ENCODE measurements around the gene PPP4R4.
"Not testable (repeated sequence)": the region's sequence is repeated elsewhere in the genome, so short reads cannot be mapped to it uniquely, and the experiment has no call there.

The PPP4R4 gene

DNA sequence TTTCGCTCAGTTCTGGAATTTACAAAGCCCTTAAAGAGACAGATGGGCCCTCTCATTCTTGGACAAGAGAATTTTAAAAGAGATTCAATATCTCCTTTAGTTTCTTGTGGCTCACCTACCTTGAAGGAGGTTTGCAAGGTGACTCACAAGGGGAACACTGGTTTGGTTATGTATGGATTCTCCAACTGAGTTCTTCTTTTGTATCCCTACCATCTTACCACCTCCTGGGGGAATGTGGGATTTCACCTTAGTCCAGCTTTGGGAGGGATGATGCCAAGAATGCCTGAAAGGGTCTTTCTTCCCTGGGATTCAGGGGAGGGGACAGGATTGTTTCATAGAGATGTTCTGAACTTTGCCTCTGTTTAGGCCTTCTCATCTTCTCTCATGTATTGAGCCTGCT, 3.7 kb downstream of the PPP4R4 start:
- DNase-seq (ENCODE audit: low read depth): peak; percentile 26

DNA sequence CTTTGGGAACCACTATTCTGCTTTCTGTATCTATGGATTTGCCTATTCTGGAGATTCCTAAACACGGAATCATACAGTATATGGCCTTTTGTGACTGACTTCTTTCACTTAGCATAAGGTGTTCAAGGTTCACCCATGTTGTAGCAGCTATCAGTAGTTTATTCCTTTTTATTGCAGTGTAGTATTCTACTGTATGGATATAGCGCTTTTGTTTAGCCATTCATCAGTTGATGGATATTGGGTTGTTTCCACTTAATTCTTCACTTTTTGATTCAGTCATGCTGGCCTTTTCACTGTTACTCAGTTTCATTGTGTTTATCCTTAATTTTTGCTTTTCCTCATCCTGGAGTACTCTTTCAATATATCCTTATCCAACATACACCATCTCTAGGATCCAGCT, 5.1 kb downstream of the PPP4R4 start:
- no peak for DNase-seq (ENCODE audit: low read depth)

DNA sequence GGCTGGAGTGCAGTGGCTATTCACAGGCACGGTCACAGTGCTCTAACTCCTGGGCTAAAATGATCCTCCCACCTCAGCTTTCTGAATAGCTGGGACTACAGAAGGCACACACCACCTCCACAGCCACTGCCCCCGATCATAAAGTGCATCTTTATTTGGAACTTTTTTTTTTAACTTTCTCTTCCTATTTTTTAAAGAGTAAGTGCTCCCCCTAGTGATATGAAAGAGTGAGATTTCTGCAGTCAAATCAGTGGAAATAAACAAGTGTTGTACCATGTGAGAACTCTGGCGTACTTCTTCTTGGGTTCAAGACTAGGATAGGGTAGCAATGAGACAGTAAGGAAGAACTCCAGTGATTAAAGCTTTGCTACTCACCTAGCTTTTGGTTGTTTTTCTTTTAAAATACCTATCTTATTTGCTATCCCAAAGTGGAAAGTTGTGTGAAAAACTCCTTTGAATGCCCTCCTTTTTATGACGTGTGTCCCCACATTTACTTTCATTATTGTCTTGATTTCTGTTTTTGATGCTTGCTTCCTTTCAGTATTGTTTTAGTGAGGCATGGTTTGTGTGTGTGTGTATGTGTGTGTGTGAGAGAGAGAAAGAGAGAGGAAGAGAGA, 6.6 kb downstream of the PPP4R4 start:
- DNase-seq (ENCODE audit: low read depth): peak; percentile 82

DNA sequence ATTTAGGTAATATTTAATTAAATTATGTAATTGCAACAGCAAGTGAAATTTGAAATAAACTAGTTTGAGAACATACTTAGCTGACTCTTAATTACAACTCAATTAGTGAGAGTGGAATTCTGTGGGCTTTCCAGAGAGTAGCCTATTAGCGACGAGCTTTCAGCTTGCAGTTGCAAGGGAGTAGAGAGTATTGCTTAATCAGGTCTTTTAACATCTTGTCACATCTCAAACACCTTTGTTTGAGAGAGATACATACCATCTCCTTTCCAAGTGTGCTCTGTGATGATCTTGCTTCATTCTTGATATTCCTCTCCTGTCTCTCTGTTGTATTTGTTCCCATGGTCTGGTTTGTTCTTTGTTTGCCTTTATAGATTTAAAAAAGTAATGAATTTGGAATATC, 7.7 kb downstream of the PPP4R4 start:
- no peak for DNase-seq (ENCODE audit: low read depth)

- DNase-seq (ENCODE audit: low read depth): no peak
Observed at GRCh38 chr14:94192536-94192935, 18.4 kb downstream of the PPP4R4 start.

- no peak for DNase-seq (ENCODE audit: low read depth)
Observed at GRCh38 chr14:94193776-94194175, 19.7 kb downstream of the PPP4R4 start.

DNA sequence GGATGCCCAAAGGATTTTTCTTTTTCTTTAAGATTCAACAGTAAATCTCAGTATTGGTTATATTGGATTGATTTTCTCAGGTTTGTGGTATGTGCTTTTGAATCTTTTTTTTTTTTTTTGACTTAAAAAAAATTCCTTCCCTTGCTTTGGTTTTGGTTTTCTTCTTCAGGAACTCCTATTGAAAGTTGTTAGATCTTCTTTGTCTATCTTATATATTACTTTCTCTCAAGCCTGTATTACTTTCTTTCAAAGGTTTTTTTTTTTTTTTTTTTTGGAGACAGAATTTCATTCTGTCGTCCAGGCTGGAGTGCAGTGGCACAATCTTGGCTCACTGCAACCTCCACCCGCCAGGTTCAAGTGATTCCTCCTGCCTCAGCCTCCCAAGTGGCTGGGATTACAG, 21.9 kb downstream of the PPP4R4 start:
- DNase-seq (ENCODE audit: low read depth): no peak

DNA sequence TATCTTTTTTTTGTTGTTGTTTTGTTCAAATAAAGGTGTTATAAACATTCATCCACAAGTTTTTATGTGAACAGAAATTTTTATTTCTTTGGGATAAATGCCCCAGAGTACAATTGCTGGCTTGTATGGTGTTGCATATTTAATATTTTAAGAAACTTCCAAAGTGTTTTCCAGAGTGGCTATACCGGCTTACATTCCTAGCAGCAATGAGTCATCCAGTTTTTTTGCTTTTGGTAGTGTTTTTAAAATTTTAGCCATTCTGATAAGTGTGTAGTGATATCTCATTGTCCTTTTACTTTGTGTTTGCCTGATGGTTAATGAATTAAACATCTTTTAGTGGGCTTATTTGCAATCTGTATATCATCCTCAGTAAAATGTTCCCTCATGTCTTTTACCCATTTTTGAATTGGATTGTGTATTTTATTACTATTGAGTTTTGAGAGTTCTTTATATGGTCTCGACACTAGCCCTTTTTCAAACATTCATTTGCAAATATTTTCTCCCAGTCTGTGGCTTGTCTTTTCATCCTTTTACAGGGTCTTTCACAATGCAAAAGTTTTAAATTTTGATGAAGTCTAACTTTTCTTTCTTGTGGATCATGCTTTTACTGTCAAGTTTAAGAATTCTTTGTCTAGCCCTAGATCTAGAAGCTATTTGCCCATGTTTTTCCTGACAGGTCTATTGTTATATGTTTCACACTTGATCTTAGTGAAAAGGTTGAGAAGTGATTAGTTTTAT, 29.5 kb downstream of the PPP4R4 start:
- peak; percentile 42 for DNase-seq (ENCODE audit: low read depth)

GRCh38 chr14:94213021-94213420, 38.9 kb downstream of the PPP4R4 start:
- peak; percentile 93 for DNase-seq (ENCODE audit: low read depth)

- no peak for DNase-seq (ENCODE audit: low read depth)
Observed at GRCh38 chr14:94213741-94214140, 39.6 kb downstream of the PPP4R4 start.

GRCh38 chr14:94217116-94217515, 43.0 kb downstream of the PPP4R4 start:
- no peak for DNase-seq (ENCODE audit: low read depth)

DNA sequence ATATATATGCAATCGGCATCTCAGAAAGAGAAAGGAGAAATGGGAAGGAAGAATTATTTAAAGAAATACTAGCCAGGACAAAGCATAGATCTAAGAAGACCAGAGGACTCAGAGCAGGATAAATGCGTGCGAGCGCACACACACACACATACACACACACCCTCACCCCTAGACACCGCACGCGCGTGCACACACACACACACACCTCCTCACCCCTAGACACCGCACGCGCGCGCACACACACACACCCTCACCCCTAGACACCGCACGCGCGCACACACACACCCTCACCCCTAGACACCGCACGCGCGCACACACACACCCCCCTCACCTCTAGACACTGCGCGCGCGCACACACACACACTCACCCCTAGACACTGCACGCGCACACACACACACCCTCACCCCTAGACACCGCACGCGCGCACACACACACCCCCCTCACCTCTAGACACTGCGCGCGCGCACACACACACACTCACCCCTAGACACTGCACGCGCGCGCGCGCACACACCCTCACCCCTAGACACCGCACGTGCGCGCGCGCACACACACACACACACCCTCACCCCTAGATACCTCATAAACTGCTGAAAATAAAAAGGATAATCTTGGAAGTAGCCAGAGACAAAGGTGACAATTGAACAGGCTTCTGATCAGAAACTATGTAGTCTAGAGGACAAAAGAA, 44.2 kb downstream of the PPP4R4 start:
- not testable (repeated sequence) for DNase-seq (ENCODE audit: low read depth)

GRCh38 chr14:94224040-94224439, 49.9 kb downstream of the PPP4R4 start:
- no peak for DNase-seq (ENCODE audit: low read depth)

DNA sequence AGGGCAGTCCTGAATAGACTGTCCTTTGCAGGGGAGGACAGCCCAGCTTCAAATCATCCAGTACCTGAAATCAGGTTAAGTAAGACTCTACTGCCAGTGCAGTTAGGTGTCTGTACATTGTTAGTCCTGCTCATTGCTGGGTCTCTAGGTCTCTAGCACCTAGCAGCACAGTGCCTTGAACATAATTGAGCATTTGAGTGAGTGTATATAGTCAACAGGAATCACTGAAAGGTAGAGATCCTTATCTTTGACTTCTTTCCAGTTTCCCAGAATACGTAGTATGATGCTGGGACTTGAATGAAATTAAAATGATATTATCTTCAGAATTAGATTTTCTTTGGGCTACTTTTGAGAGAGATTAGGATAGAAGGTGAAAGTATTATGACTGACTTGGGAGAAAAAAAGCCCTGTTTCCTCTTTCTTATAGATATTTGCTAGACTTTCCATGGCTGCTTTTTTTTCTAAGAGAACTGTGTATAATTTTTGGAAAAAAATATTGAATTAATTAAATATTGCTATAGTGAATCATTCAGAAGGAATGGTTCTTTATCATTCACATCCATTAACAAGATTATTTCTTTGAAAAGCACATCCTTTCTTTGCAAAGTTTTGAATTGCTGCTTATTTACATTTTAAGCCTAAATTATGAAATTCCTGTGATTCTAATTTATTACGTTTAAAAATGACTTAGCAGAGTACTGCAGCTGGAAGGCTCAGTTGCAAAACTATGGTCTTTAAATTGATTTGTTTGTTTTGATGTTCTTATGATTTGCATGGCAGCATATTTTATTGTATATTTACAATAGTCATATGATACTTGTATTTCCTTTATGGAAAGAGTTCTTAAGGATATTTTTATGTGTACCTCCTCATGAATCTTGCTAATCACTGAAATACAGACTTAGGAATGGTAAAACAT, 51.6 kb downstream of the PPP4R4 start:
- DNase-seq (ENCODE audit: low read depth): no peak

DNA sequence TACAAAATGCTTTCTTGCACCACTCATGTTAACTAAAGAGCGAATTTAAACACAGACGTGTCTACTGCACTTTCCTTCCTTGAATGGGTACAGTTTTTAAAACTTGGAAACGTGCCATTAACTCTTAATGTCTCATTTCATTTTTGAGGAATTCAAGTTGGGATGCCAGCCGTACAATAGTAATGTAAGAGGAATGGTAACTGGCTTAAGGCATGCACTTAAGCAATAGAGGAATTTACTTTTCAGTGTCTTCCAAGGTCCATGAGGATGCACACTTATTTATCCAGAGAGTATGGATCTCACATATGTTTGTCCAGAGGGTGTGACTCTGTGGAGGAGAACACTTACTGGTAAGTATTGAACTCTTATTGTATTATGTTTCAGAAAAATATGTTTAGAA, 52.9 kb downstream of the PPP4R4 start:
- DNase-seq (ENCODE audit: low read depth): peak; percentile 49

DNA sequence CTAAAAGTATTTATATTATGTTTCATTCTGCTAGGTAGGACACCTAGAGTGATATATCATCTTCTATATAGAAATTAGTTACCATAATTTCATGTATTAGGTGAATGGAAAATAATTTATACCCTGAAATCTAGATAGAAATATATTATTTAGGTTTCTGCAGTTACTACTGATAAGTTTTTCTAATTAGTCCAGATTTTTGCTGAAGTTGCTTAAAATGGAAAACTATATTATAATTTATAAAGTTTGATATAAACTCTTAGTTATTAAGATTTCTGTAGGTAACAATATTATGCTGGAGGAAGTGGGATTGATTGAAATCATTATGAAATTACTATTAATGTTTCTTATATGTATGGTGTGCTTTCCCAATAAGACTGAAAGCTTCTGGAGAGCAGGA, 62.9 kb downstream of the PPP4R4 start:
- no peak for DNase-seq (ENCODE audit: low read depth)

DNA sequence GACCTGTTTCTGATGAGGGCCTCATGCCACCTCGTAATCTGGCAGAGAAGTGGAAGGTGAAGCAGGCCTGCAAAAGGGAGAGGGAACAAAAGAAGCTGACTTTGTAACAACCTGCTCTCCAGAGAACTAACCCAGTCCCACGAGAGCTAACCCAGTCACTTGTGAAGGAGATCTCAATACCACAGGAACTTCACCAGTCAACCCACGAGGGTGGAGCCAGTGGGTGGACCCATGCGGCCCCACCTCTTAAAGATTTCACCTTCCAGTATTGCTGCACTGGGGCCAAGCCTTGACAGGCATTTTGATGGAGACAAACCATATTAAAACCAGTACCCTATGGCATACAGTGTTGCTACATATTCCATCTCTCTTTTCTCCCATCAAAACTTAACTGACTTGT, 63.9 kb downstream of the PPP4R4 start:
- no peak for DNase-seq (ENCODE audit: low read depth)

DNA sequence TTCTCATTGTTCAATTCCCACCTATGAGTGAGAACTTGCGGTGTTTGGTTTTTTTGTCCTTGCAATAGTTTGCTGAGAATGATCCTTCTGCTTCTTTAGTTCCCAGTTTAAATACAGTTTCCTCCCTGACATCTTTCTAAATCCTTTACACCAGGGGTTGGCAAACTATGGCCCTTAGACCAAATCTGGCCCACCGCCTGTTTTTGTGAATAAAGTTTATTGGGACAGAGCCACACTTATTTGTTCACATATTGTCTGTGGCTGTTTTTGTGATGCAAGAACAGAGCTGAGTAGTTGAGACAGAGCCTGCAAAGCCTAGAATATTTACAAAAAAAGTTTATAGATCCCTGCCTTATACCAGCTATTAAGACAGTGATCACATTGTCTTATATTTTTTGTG, 65.3 kb downstream of the PPP4R4 start:
- no peak for DNase-seq (ENCODE audit: low read depth)

DNA sequence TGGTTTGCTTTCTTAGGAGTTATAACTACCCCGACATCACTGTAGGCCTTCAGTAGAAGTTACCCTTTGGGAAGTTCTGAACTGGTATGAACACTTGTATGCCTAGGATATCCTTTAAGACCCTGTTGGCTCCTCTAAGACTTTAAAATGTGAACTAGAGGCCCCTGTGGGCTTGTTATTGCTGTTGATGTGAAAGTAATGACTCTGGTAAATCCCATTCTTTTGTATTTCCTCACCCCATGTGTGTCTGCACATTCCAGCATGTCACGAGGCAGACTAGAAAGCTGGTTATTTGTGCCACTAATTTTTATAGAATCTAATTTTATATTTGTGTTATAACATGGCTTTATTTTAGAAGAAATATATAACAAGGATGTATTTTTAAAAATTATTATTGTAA, 70.1 kb downstream of the PPP4R4 start:
- DNase-seq (ENCODE audit: low read depth): no peak

GRCh38 chr14:94264195-94264594, 90.1 kb downstream of the PPP4R4 start:
- peak; percentile 32 for DNase-seq (ENCODE audit: low read depth)

GRCh38 chr14:94267352-94267751, 93.2 kb downstream of the PPP4R4 start:
- DNase-seq (ENCODE audit: low read depth): no peak

GRCh38 chr14:94268582-94268981, 94.5 kb downstream of the PPP4R4 start:
- DNase-seq (ENCODE audit: low read depth): not testable (repeated sequence)
